Left ventricle myocardium inferior (tissue), 1 donor: ENCODE results near the gene LHX2. TPM values are rescaled to one million over a fixed set of nuclear protein-coding genes. Genes with fewer than 3 reads are reported as not detected.

Source experiments
- DNase-seq: peaks from one replicate; pipeline ENCODE4 v3.0.0-alpha.2; 2020
- H3K27ac ChIP-seq: fragments of 200-600 bp; replicated peaks from 2 replicates; pipeline ENCODE4 v1.8.0; 2021
- H3K27me3 ChIP-seq: fragments of 200-600 bp; 2 replicates; pipeline ENCODE4 v1.8.0; 2021; ENCODE audit warnings: low read depth
- H3K36me3 ChIP-seq: fragments of 200-600 bp; 2 replicates; pipeline ENCODE4 v1.8.0; 2021
- H3K4me1 ChIP-seq: fragments of 200-600 bp; 2 replicates; pipeline ENCODE4 v1.8.0; 2021
- H3K4me3 ChIP-seq: fragments of 200-600 bp; 2 replicates; pipeline ENCODE4 v1.8.0; 2021; ENCODE audit warnings: mild to moderate bottlenecking, moderate library complexity
- H3K9me3 ChIP-seq: fragments of 200-600 bp; replicated peaks from 2 replicates; pipeline ENCODE4 v1.8.0; 2021
- CTCF ChIP-seq: fragments of 200-600 bp; IDR thresholded peaks from 2 replicates; pipeline ENCODE4 v1.8.0; 2021; ENCODE audit warnings: antibody characterized with exemption, mild to moderate bottlenecking, borderline replicate concordance
- intact Hi-C: fragments of 100-400 bp; cut with micrococcal nuclease; formaldehyde crosslinking; loops from one replicate; pipeline ENCODE4 v1.11.0; 2022
- total RNA-seq: library from RNA; stranded (reverse); fragmentation: NEBNext Ultra II Directional; extraction: Animal tissue kit (Norgen Biotek cat#: 25700); gene quantifications from one replicate; pipeline ENCODE4 v1.2.1, GENCODE V29; 2021
- donor health status: DM: no; HTN: yes; CAD: no; lungs with severe emphysema.

LHX2 gene
- total RNA-seq, 1 donor from 2014 or later, result not detected

GRCh38 chr9:124015661-124016131 is 4.1 kb downstream of the LHX2 start:
- Histone ChIP-seq H3K27me3 (peaks cover 100% of the 10 kb centered on the region), H3K4me3 (no peak overlapping the region), H3K9me3 (no peaks in the 10 kb centered on the region), H3K27ac (no peak overlapping the region), H3K36me3 (no peaks in the 10 kb centered on the region), H3K4me1 (peaks cover 62% of the 10 kb centered on the region)
- TF ChIP-seq CTCF, result no peak
- DNase-seq, result no peak
- intact Hi-C loops, result no loop called here

- H3K4me1 ChIP-seq, result peaks cover 55% of the 10 kb centered on the region
- peaks cover 100% of the 10 kb centered on the region for H3K27me3 ChIP-seq
- no peak overlapping the region for H3K27ac ChIP-seq
These were observed 4.8 kb downstream of the LHX2 start for GRCh38 chr9:124016175-124017050.

GRCh38 chr9:124017051-124017928 is 5.7 kb downstream of the LHX2 start:
- H3K27me3 ChIP-seq, result peaks cover 100% of the 10 kb centered on the region
- no peak for TF ChIP-seq CTCF
- peaks cover 46% of the 10 kb centered on the region for H3K4me1 ChIP-seq
- H3K27ac ChIP-seq, result no peak overlapping the region
- H3K9me3 ChIP-seq, result no peaks in the 10 kb centered on the region
- peak overlapping the region; percentile 61 for H3K4me3 ChIP-seq
- no peak for DNase-seq
- H3K36me3 ChIP-seq, result no peaks in the 10 kb centered on the region
- intact Hi-C loops, result no loop called here

More at GRCh38 chr9:124016175-124017050, 4.8 kb downstream of the LHX2 start:
- Histone ChIP-seq H3K4me3 (peak overlapping the region; percentile 61), H3K36me3 (no peaks in the 10 kb centered on the region), H3K9me3 (no peaks in the 10 kb centered on the region)
- TF ChIP-seq CTCF, result no peak
- intact Hi-C loops, result no loop called here
- no peak for DNase-seq

- Histone ChIP-seq H3K4me3 (peak overlapping the region; percentile 61), H3K27me3 (peaks cover 100% of the 10 kb centered on the region), H3K9me3 (no peaks in the 10 kb centered on the region), H3K27ac (no peak overlapping the region), H3K36me3 (no peaks in the 10 kb centered on the region), H3K4me1 (peaks cover 37% of the 10 kb centered on the region)
- TF ChIP-seq CTCF, result no peak
- intact Hi-C loops, result no loop called here
- no peak for DNase-seq
These were observed 6.6 kb downstream of the LHX2 start for GRCh38 chr9:124017929-124018729.
